GM10266 (cell line): ENCODE results near the gene GNAS-AS1.
A peak's percentile ranks its signal among the peaks of the same experiment; 100 is the strongest.

Experiments
- DNase-seq: peaks from one replicate; pipeline ENCODE4 v3.0.0; 2012; ENCODE audit errors: extremely low spot score
- CTCF ChIP-seq: IDR thresholded peaks from 2 replicates; pipeline ENCODE4 v1.5.1; 2012; ENCODE audit warnings: mild to moderate bottlenecking, low read depth; ENCODE audit not compliant: control insufficient read depth, insufficient read depth; ENCODE audit errors: missing control alignments

Gene GNAS-AS1

GRCh38 chr20:58840816-58841538 is 9.7 kb downstream of the GNAS-AS1 start:
- TF ChIP-seq CTCF = no peak
- DNase-seq = no peak

DNA sequence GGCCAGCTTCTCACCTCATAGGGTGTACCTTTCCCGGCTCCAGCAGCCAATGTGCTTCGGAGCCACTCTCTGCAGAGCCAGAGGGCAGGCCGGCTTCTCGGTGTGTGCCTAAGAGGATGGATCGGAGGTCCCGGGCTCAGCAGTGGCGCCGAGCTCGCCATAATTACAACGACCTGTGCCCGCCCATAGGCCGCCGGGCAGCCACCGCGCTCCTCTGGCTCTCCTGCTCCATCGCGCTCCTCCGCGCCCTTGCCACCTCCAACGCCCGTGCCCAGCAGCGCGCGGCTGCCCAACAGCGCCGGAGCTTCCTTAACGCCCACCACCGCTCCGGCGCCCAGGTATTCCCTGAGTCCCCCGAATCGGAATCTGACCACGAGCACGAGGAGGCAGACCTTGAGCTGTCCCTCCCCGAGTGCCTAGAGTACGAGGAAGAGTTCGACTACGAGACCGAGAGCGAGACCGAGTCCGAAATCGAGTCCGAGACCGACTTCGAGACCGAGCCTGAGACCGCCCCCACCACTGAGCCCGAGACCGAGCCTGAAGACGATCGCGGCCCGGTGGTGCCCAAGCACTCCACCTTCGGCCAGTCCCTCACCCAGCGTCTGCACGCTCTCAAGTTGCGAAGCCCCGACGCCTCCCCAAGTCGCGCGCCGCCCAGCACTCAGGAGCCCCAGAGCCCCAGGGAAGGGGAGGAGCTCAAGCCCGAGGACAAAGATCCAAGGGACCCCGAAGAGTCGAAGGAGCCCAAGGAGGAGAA is 10.5 kb downstream of the GNAS-AS1 start:
- no peak for TF ChIP-seq CTCF
- no peak for DNase-seq

GRCh38 chr20:58839474-58839874 is 11.2 kb downstream of the GNAS-AS1 start:
- DNase-seq = peak; percentile 56

DNA sequence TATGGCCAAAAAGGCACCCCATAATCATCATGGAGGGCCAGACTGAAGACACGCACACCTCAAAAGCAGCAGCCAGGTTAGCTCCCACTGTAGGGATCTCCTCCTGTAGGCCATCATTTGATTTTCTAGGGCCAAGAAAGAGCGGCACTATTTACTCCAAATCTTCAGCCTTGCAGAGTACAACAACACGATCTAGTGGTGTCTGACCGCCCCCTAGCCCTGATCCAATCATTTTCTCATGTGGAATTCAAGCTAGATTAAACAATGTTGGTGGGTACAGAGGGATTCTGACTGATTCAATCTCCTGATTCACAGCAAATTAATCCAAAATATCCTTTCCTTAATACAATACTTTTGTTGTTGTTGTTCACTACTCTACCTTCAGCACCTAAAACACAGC is 12.5 kb downstream of the GNAS-AS1 start:
- no peak for DNase-seq
- TF ChIP-seq CTCF = no peak

More at GRCh38 chr20:58839474-58839874, 11.2 kb downstream of the GNAS-AS1 start:
- TF ChIP-seq CTCF = peak; percentile 58

DNA sequence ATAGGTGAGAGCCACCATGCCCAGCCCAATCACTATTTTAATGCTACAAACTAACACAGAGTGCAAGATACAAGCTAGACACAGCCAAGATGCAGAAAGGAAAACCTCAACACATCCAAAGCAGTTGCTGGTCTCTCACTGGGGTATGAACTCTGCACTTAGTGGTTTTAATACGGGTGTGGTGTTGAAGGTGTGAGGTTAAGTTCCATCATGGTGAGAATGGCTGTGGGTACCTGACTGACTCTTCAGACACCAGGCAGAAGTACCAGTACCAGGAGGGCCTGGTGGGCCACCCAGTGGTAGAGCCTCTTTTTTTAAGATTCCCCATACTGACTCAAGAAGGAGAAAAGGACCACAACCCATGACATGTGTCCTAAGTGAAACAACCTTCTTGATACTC is 13.0 kb downstream of the GNAS-AS1 start:
- no peak for TF ChIP-seq CTCF
- no peak for DNase-seq

DNA sequence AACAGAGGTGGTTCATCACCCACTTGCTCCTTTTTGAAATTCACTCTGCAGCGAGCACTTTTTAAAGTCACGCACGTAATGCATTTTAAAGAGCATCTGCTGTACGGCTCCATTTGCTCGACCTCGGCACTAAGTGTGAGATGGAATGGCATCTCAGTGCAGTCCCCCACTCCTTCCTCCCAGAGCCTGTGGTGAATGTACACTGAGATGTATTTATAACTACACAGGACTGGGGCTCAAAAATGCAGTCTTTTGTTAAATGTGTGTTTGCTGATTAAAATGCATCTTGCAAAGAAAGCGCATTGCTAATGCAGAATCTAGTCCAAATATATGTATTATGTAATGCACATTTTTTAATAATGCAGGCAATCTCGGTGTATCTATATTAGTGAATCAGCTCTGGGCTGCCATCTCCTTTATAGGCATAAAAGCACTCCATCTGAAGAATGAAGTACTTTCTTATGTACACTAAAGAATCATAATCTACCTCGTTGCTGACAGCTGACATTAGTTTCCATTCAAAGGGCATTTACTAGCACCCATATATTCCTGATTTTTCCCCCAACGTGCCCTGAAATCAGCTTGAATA is 14.0 kb downstream of the GNAS-AS1 start:
- TF ChIP-seq CTCF = no peak

DNA sequence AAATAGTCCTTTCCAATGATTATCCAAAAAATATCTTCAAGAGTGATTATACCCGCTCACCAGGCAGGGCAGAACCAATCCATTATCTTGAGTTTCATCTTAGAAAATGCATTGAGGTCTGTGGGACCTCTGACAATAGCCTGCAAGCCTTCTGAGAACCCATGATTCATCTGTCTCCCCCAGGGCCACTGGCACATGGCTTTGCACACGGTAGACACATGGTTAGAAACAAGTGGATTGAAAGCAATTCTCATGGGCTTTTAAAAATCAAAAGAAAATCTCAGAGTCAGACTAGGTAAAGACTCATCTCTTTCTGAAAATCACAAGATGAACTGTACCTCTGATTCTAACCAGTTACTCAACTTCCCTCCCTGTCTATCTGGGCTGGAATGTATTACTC is 15.5 kb downstream of the GNAS-AS1 start:
- TF ChIP-seq CTCF = no peak
- no peak for DNase-seq

More for the DNA sequence above, 14.0 kb downstream of the GNAS-AS1 start:
- DNase-seq = no peak
